ENCODE data around the gene TELO2. TPM values are rescaled to one million over a fixed set of nuclear protein-coding genes. Genes with fewer than 3 reads are reported as not detected.

The TELO2 gene
- total and polyA plus RNA-seq, 2 donors (not counting 1 experiment from before 2014, with no cell fraction given) = 6.3 to 10.9 TPM

DNA sequence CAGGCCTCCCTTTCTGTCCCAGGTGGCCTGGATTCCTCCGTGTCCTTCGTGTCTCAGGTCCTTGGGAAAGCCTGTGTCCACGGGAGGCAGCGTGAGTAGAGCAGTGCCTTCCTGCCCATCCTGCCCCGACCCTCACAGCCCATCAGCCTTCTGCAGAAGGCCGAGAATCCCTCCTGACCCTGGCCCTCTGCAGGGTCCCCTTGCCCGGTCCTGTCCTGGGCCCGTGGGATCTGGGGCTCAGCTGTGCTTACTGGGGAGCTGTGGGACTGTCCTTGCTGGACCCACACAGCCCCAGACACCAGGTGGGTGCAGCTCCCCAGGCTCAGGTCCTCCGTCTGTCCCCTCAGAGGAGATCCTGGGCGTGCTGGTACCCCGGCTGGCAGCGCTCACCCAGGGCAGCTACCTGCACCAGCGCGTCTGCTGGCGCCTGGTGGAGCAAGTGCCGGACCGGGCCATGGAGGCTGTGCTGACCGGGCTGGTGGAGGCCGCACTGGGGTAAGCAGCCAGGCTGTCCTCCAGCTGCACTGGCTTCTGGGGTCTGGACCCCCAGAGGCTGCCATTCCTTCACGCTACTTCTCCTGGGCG, 3.9 kb downstream of the TELO2 start:
- H4K20me1 ChIP-seq (ENCODE audit: control insufficient read depth, extremely low read depth, insufficient read depth, low read length) = no peaks in the 10 kb centered on the region
- TF ChIP-seq, protein P1, sequence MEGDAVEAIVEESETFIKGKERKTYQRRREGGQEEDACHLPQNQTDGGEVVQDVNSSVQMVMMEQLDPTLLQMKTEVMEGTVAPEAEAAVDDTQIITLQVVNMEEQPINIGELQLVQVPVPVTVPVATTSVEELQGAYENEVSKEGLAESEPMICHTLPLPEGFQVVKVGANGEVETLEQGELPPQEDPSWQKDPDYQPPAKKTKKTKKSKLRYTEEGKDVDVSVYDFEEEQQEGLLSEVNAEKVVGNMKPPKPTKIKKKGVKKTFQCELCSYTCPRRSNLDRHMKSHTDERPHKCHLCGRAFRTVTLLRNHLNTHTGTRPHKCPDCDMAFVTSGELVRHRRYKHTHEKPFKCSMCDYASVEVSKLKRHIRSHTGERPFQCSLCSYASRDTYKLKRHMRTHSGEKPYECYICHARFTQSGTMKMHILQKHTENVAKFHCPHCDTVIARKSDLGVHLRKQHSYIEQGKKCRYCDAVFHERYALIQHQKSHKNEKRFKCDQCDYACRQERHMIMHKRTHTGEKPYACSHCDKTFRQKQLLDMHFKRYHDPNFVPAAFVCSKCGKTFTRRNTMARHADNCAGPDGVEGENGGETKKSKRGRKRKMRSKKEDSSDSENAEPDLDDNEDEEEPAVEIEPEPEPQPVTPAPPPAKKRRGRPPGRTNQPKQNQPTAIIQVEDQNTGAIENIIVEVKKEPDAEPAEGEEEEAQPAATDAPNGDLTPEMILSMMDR (conservative IDR thresholded peaks at IDR 0.05 in 1 of 2, IDR thresholded peaks at IDR 0.05 in 1 of 2; ENCODE audit: low read depth in 1 of 2, low read length in 2 of 2) = no peak
- no peak for TF ChIP-seq EZH2 (IDR thresholded peaks at IDR 0.05; ENCODE audit: low read length, missing control alignments)
- H3K4me3 ChIP-seq (replicated peaks in 1 of 4; ENCODE audit: control extremely low read depth in 1 of 4, insufficient read depth in 1 of 4, low read depth in 3 of 4, low read length in 4 of 4) = no peak overlapping the region
- H3K4me1 ChIP-seq (ENCODE audit: control insufficient read depth, extremely low read depth, insufficient read depth, low read length) = no peaks in the 10 kb centered on the region
- no peak overlapping the region for H3K27ac ChIP-seq (ENCODE audit: insufficient read depth, low read length)
- H3K27me3 ChIP-seq (ENCODE audit: control insufficient read depth, insufficient read depth, low read length) = no peaks in the 10 kb centered on the region
- peaks cover 18% of the 10 kb centered on the region for H3K36me3 ChIP-seq (ENCODE audit: control insufficient read depth, insufficient read depth, low read length)
- H3K79me2 ChIP-seq (ENCODE audit: control insufficient read depth, insufficient read depth, low read length) = peaks cover 12% of the 10 kb centered on the region
- no peak for DNase-seq (ENCODE audit: low read depth in 2 of 2)
- H3K9me3 ChIP-seq (ENCODE audit: control insufficient read depth, insufficient read depth, low read depth, low read length) = no peaks in the 10 kb centered on the region
- no peak overlapping the region for H2AFZ ChIP-seq (ENCODE audit: low read length)
- no peak overlapping the region for H3K4me2 ChIP-seq (ENCODE audit: extremely low read depth, insufficient read depth, low read length)
- no peak overlapping the region for H3K9ac ChIP-seq (ENCODE audit: insufficient read depth, low read length)

DNA sequence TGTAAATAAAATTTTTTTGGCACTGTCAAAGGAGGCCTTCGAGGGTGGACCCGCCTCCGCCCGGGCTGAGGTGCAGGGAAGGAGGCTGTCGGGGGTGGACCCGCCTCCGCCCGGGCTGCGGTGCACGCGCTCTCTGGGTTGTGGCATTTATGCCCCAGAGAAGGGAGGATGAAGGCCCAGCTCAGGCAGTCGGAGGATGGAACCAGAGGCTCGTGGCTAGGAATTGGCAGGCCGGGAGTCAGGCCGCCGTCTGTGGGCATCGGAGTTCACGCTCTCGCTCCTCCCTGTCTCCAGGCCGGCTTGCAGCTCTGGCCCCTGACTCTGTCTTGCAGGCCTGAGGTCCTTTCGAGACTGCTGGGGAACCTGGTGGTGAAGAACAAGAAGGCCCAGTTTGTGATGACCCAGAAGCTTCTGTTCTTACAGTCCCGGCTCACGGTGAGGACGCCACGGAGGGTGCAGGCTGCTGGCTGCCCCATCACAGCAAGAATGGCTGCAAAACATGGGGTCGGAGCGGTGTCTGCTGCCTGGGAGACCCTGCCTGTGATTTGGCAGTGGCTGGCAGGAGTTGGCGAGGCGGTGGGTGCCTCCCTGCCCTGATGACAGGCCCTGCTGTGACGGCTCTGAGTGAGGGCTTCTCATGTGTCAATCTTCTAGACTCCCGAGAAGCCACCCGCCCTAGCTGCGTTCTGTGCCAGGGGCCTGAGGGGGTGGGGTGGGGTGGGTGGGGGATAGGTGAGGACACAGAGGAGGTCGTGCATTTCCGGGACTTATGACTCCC, 5.9 kb downstream of the TELO2 start:
- TF ChIP-seq EZH2 (IDR thresholded peaks at IDR 0.05; ENCODE audit: low read length, missing control alignments) = no peak
- TF ChIP-seq, protein P1 (conservative IDR thresholded peaks at IDR 0.05 in 1 of 2, IDR thresholded peaks at IDR 0.05 in 1 of 2; ENCODE audit: low read depth in 1 of 2, low read length in 2 of 2) = no peak
- Histone ChIP-seq H4K20me1 (ENCODE audit: control insufficient read depth, extremely low read depth, insufficient read depth, low read length) (no peaks in the 10 kb centered on the region), H3K4me3 (replicated peaks in 1 of 4; ENCODE audit: control extremely low read depth in 1 of 4, insufficient read depth in 1 of 4, low read depth in 3 of 4, low read length in 4 of 4) (no peak overlapping the region), H3K9ac (ENCODE audit: insufficient read depth, low read length) (no peak overlapping the region), H3K27ac (ENCODE audit: insufficient read depth, low read length) (no peak overlapping the region), H3K9me3 (ENCODE audit: control insufficient read depth, insufficient read depth, low read depth, low read length) (no peaks in the 10 kb centered on the region), H3K27me3 (ENCODE audit: control insufficient read depth, insufficient read depth, low read length) (no peaks in the 10 kb centered on the region), H3K4me2 (ENCODE audit: extremely low read depth, insufficient read depth, low read length) (no peak overlapping the region), H2AFZ (ENCODE audit: low read length) (no peak overlapping the region), H3K79me2 (ENCODE audit: control insufficient read depth, insufficient read depth, low read length) (peaks cover 6% of the 10 kb centered on the region), H3K4me1 (ENCODE audit: control insufficient read depth, extremely low read depth, insufficient read depth, low read length) (no peaks in the 10 kb centered on the region), H3K36me3 (ENCODE audit: control insufficient read depth, insufficient read depth, low read length) (peaks cover 29% of the 10 kb centered on the region)
- no peak for DNase-seq (ENCODE audit: low read depth in 2 of 2)

DNA sequence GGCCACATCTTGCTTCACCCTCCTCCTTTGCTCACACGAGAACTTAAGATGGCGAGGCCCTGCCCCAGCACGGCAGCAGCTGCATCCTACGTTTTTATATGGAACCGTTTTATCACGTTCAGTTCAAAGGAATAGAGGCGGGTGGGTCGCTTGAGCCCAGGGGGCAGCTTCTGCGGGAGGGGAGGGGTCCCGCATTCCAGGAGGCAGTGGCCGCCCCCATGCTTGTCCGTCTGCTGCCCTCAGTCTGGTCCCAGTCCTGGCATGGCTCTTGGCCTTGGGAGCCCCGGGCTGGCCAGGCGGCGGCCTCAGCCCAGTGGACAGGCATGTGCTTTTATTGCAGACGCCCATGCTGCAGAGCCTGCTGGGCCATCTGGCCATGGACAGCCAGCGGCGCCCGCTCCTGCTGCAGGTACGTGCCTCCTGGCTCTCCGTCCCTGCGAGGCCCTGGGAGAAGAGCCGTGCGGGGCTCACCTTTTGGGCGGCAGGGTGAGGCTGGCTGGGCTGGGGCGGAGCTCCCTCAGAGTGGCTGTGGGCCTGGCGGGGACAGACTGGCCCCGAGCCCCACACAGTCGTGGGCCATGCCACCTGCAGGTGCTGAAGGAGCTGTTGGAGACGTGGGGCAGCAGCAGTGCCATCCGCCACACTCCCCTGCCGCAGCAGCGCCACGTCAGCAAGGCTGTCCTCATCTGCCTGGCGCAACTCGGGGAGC, 6.8 kb downstream of the TELO2 start:
- no peaks in the 10 kb centered on the region for H3K27me3 ChIP-seq (ENCODE audit: control insufficient read depth, insufficient read depth, low read length)
- H4K20me1 ChIP-seq (ENCODE audit: control insufficient read depth, extremely low read depth, insufficient read depth, low read length) = no peaks in the 10 kb centered on the region
- no peaks in the 10 kb centered on the region for H3K79me2 ChIP-seq (ENCODE audit: control insufficient read depth, insufficient read depth, low read length)
- H3K4me2 ChIP-seq (ENCODE audit: extremely low read depth, insufficient read depth, low read length) = no peak overlapping the region
- H3K4me3 ChIP-seq (replicated peaks in 1 of 4; ENCODE audit: control extremely low read depth in 1 of 4, insufficient read depth in 1 of 4, low read depth in 3 of 4, low read length in 4 of 4) = no peak overlapping the region
- H3K4me1 ChIP-seq (ENCODE audit: control insufficient read depth, extremely low read depth, insufficient read depth, low read length) = no peaks in the 10 kb centered on the region
- no peak for TF ChIP-seq EZH2 (IDR thresholded peaks at IDR 0.05; ENCODE audit: low read length, missing control alignments)
- TF ChIP-seq, protein P1 (conservative IDR thresholded peaks at IDR 0.05 in 1 of 2, IDR thresholded peaks at IDR 0.05 in 1 of 2; ENCODE audit: low read depth in 1 of 2, low read length in 2 of 2) = no peak
- H3K9me3 ChIP-seq (ENCODE audit: control insufficient read depth, insufficient read depth, low read depth, low read length) = no peaks in the 10 kb centered on the region
- H3K36me3 ChIP-seq (ENCODE audit: control insufficient read depth, insufficient read depth, low read length) = peaks cover 27% of the 10 kb centered on the region
- no peak for DNase-seq (ENCODE audit: low read depth in 2 of 2)
- no peak overlapping the region for H3K9ac ChIP-seq (ENCODE audit: insufficient read depth, low read length)
- H3K27ac ChIP-seq (ENCODE audit: insufficient read depth, low read length) = no peak overlapping the region
- H2AFZ ChIP-seq (ENCODE audit: low read length) = no peak overlapping the region
